Activated CD8-positive, alpha-beta memory T cell treated with anti-CD3 and anti-CD28 coated beads, Interleukin-2, amount 50 U/mL, for 1 hour (primary cell): Measurements from ENCODE around the gene PATZ1.

ENCODE experiments used
- DNase-seq: peaks from one replicate; pipeline ENCODE4 v3.0.0-alpha.2; 2020; ENCODE audit errors: extremely low read depth

Gene PATZ1

DNA sequence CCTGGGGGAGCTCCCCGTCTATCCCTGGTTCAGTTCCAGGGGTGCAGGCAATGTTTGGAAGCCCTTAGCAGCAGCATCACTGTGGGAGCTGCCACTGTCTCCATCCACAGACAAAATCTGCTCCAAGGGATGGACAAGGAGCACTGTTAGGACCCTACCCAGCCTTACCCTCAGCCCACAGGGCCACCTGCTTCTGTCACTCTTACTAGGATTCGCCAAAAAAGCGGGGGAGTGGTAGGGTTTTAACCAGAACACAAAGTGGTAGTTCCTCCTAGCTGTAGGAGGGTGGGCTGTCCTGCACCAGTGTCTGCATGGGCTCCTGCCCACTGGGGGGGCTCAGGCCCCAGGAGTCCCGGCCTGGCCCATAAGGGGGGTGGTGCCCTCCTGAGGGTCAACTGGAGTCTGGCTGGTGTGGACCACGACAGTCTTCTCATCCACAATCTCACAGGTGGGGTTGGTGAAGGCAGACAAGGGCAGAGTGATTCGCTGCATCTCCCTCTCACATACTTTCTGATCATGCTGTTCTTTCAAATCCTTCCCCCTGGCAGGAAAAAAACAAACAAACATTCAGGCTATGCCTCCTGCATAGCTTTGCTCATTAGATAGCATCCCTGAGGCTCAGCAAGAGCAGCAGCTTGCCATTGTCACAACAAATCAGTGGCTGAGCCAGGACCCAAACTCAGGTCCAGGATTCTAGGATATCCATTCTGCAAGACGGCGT lies 63.2 kb downstream of the PATZ1 start:
- no peak for DNase-seq

DNA sequence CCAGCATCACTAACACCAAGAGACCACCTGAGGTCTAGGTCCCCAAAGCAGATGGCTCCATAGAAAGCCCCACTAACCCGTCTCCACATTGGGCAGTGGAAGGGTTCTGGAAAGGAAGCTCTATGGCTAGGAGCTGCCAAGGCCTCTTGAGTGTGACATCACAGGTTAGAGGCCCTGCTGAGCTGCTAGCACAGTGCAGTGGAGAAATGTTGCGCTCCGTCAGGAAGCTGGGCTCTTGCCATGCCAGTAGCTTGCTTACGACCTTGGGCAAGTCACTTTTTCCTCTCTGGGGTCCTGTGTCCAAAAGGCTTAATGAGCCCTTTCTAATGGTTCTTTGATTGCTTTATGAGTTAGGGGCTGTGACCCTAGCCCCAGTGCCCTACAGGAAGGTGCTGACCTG lies 64.4 kb downstream of the PATZ1 start:
- no peak for DNase-seq

DNA sequence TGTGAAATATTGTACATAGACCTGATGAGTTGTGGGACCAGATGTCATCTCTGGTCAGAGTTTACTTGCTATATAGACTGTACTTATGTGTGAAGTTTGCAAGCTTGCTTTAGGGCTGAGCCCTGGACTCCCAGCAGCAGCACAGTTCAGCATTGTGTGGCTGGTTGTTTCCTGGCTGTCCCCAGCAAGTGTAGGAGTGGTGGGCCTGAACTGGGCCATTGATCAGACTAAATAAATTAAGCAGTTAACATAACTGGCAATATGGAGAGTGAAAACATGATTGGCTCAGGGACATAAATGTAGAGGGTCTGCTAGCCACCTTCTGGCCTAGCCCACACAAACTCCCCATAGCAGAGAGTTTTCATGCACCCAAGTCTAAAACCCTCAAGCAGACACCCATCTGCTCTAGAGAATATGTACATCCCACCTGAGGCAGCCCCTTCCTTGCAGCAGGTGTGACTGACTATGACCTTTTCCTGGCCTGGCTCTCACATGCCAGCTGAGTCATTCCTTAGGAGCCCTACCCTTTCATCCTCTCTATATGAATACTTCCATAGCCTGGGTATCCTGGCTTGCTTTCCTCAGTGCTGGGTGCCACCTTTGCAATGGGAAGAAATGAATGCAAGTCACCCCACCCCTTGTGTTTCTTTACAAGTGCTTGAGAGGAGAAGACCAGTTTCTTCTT lies 66.2 kb downstream of the PATZ1 start:
- no peak for DNase-seq

DNA sequence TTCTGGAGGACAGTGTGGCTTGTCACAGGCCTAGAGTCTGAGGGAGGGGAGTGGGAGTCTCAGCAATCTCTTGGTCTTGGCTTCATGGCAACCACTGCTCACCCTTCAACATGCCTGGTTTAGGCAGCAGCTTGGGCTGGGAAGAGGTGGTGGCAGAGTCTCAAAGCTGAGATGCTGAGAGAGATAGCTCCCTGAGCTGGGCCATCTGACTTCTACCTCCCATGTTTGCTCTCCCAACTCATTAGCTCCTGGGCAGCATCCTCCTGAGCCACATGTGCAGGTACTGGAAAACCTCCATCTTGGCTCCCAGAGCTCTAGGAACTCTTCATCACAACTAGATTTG lies 66.8 kb downstream of the PATZ1 start:
- no peak for DNase-seq

DNA sequence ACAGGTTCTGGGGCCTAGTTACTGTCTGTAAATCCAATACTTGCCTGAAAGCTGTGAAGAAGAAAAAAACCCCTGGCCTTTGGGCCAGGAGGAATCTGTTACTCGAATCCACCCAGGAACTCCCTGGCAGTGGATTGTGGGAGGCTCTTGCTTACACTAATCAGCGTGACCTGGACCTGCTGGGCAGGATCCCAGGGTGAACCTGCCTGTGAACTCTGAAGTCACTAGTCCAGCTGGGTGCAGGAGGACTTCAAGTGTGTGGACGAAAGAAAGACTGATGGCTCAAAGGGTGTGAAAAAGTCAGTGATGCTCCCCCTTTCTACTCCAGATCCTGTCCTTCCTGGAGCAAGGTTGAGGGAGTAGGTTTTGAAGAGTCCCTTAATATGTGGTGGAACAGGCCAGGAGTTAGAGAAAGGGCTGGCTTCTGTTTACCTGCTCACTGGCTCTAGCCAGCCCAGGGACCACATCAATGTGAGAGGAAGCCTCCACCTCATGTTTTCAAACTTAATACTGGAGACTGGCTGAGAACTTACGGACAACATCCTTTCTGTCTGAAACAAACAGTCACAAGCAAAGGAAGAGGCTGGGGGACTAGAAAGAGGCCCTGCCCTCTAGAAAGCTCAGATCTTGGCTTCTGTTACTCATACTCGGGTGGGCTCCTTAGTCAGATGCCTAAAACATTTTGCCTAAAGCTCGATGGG lies 67.4 kb downstream of the PATZ1 start:
- DNase-seq, result no peak

DNA sequence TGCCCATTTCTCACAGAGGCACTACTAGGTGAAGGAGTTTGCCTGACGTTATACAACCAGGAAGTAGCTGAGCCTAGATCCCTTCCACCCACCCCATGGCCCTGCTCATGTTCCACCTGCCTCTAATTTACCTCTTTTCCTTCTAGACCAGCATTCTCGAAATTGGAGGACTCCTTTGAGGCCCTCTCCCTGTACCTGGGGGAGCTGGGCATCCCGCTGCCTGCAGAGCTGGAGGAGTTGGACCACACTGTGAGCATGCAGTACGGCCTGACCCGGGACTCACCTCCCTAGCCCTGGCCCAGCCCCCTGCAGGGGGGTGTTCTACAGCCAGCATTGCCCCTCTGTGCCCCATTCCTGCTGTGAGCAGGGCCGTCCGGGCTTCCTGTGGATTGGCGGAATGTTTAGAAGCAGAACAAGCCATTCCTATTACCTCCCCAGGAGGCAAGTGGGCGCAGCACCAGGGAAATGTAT lies 68.0 kb downstream of the PATZ1 start:
- no peak for DNase-seq

DNA sequence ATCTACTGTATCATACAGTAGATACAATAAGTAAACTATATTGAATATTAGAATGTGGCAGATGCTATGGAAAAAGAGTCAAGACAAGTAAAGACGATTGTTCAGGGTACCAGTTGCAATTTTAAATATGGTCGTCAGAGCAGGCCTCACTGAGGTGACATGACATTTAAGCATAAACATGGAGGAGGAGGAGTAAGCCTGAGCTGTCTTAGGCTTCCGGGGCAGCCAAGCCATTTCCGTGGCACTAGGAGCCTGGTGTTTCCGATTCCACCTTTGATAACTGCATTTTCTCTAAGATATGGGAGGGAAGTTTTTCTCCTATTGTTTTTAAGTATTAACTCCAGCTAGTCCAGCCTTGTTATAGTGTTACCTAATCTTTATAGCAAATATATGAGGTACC lies 68.4 kb downstream of the PATZ1 start:
- DNase-seq, result no peak

DNA sequence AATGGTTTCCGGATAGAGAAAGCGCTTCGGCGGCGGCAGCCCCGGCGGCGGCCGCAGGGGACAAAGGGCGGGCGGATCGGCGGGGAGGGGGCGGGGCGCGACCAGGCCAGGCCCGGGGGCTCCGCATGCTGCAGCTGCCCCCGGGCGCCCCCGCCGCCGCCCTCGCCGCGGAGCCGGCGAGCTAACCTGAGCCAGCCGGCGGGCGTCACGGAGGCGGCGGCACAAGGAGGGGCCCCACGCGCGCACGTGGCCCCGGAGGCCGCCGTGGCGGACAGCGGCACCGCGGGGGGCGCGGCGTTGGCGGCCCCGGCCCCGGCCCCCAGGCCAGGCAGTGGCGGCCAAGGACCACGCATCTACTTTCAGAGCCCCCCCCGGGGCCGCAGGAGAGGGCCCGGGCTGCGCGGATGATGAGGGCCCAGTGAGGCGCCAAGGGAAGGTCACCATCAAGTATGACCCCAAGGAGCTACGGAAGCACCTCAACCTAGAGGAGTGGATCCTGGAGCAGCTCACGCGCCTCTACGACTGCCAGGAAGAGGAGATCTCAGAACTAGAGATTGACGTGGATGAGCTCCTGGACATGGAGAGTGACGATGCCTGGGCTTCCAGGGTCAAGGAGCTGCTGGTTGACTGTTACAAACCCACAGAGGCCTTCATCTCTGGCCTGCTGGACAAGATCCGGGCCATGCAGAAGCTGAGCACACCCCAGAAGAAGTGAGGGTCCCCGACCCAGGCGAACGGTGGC lies 69.5 kb downstream of the PATZ1 start:
- DNase-seq, result no peak
